Neutrophil (primary cell): ENCODE results near the gene FBXL3.

Source experiments
- H3K27ac ChIP-seq: fragments of 200-600 bp; sonication (generic); 2 replicates; pipeline ENCODE4 v1.5.1; 2016; ENCODE audit warnings: mild to moderate bottlenecking, moderate library complexity
- H3K27me3 ChIP-seq: fragments of 200-600 bp; sonication (generic); 2 replicates; pipeline ENCODE4 v1.6.0; 2016; ENCODE audit warnings: mild to moderate bottlenecking
- H3K36me3 ChIP-seq: fragments of 200-600 bp; sonication (generic); 2 replicates; pipeline ENCODE4 v1.5.1; 2017
- H3K4me1 ChIP-seq, 2 experiments: fragments of 200-600 bp in 1 of 2; sonication (generic) in 1 of 2; 1 replicate in 1 of 2; 2 replicates in 1 of 2; pipeline versions ENCODE4 v1.5.1 to v1.6.1; 2013 to 2016; ENCODE audit warnings: low read depth in 1 of 2, low read length in 1 of 2, mild to moderate bottlenecking in 1 of 2, moderate library complexity in 1 of 2; ENCODE audit not compliant: control insufficient read depth in 1 of 2, insufficient read depth in 1 of 2
- H3K4me3 ChIP-seq, 2 experiments: fragments of 200-600 bp in 1 of 2; sonication (generic) in 1 of 2; 1 replicate in 1 of 2; 2 replicates in 1 of 2; pipeline ENCODE4 v1.5.1; 2013 to 2016; ENCODE audit warnings: low read depth in 1 of 2, low read length in 1 of 2, mild to moderate bottlenecking in 1 of 2, moderate library complexity in 1 of 2
- H3K9me3 ChIP-seq: fragments of 200-600 bp; sonication (generic); 2 replicates; pipeline ENCODE4 v1.5.1; 2016
- TF ChIP-seq, protein P1 (sequence below): fragments of 200-600 bp; sonication (generic); IDR thresholded peaks from 2 replicates; pipeline ENCODE4 v1.5.1; 2016; ENCODE audit warnings: antibody characterized with exemption

FBXL3 gene

DNA sequence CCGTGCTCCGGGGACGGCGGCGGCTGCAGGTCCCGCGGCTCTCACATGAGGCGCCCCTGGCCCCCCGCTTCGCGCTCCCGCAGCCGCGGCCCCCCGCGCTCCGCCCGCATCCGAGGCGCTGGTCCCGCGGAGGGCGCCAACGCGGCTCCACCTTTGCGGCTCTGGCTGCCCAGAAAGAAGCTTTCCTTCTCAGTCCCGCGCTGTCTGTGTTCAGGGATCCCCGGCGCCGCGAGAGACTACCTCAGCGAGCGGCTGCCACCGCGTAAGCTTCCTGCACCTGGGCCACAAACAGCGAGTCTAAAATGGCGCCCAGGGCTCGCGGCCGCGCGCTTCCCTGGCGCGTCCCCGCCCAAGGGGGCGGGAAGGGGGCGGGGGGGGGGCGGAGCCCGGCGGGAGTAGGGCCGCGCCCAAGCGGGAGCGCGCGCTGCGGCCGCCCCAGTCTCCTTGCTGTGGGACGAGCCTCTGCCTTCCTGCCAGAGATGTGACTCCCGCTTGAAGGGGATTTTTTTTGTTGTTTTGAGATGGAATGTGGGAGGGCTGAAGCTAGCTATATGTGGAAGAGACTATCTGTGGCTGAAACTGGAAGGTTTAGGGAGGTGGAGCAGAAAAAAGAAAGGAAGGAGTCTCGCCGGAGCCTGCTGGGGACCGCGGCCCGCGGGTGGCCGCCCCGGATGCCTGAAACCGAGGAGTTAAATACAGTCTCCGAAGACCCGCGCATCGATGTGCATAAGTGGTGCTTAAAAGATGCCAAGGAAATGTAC is at the start of gene FBXL3:
FBXL3 (minus strand) TSS at position 299 of the 761 bp plus-strand sequence. CDS start 5,299 bp downstream, outside the sequence.
- peaks cover 11% of the 10 kb centered on the region for H3K36me3 ChIP-seq
- no peaks in the 10 kb centered on the region for H3K27me3 ChIP-seq
- TF ChIP-seq, protein P1, sequence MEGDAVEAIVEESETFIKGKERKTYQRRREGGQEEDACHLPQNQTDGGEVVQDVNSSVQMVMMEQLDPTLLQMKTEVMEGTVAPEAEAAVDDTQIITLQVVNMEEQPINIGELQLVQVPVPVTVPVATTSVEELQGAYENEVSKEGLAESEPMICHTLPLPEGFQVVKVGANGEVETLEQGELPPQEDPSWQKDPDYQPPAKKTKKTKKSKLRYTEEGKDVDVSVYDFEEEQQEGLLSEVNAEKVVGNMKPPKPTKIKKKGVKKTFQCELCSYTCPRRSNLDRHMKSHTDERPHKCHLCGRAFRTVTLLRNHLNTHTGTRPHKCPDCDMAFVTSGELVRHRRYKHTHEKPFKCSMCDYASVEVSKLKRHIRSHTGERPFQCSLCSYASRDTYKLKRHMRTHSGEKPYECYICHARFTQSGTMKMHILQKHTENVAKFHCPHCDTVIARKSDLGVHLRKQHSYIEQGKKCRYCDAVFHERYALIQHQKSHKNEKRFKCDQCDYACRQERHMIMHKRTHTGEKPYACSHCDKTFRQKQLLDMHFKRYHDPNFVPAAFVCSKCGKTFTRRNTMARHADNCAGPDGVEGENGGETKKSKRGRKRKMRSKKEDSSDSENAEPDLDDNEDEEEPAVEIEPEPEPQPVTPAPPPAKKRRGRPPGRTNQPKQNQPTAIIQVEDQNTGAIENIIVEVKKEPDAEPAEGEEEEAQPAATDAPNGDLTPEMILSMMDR = peak; percentile 30
- peaks cover 45 to 46% of the 10 kb centered on the region in 2 experiments for H3K4me1 ChIP-seq
- H3K27ac ChIP-seq = peak within 1 kb of the TSS; percentile 100
- peak within 1 kb of the TSS; percentile 79 to 81 for H3K4me3 ChIP-seq
- no peaks in the 10 kb centered on the region for H3K9me3 ChIP-seq

DNA sequence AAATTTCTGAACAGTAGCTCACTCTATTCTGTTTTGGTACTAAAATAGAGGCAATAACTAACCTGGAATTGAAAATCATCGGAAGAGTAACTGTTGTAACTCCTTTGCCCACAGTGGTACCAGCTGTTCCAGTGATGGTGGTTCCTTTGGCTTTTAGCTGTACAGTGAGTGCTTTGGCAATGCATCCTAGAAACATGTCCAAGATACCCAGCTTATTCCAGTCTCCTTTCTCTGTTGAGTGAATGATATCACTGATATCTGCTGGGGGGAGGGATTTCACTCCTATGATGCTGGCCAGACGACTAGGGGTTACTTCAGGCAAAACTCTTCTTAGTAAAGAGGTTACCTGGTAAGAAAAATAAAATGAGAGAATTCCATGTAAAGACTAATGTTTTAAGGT is 40.6 kb upstream of the FBXL3 start:
- peaks cover 7 to 11% of the 10 kb centered on the region in 2 experiments for H3K4me1 ChIP-seq
- no peaks in the 10 kb centered on the region for H3K9me3 ChIP-seq
- peaks cover 67% of the 10 kb centered on the region for H3K36me3 ChIP-seq
- no peak overlapping the region for H3K27ac ChIP-seq
- no peaks in the 10 kb centered on the region for H3K27me3 ChIP-seq
- H3K4me3 ChIP-seq = no peak overlapping the region
- TF ChIP-seq, protein P1 = no peak

- TF ChIP-seq, protein P1 = no peak
- Histone ChIP-seq H3K27ac (peak overlapping the region; percentile 62), H3K4me3 (no peak overlapping the region), H3K36me3 (peaks cover 77% of the 10 kb centered on the region), H3K9me3 (no peaks in the 10 kb centered on the region), H3K27me3 (no peaks in the 10 kb centered on the region), H3K4me1 (peaks cover 10 to 21% of the 10 kb centered on the region in 2 experiments)
Measured at GRCh38 chr13:77065461-77066147, 38.6 kb upstream of the FBXL3 start.

- Histone ChIP-seq H3K9me3 (no peaks in the 10 kb centered on the region), H3K4me1 (peaks cover 10 to 21% of the 10 kb centered on the region in 2 experiments), H3K27me3 (no peaks in the 10 kb centered on the region), H3K27ac (no peak overlapping the region), H3K36me3 (peaks cover 75% of the 10 kb centered on the region), H3K4me3 (no peak overlapping the region)
- TF ChIP-seq, protein P1 = no peak
Measured at GRCh38 chr13:77062097-77062496, 35.1 kb upstream of the FBXL3 start.

- Histone ChIP-seq H3K4me1 (peaks cover 10 to 21% of the 10 kb centered on the region in 2 experiments), H3K9me3 (no peaks in the 10 kb centered on the region), H3K36me3 (peaks cover 75% of the 10 kb centered on the region), H3K4me3 (no peak overlapping the region), H3K27me3 (no peaks in the 10 kb centered on the region), H3K27ac (no peak overlapping the region)
- TF ChIP-seq, protein P1 = no peak
Measured at GRCh38 chr13:77061362-77061761, 34.4 kb upstream of the FBXL3 start.
